GM23248 (cell line): ENCODE results near the gene MYO9A.

ENCODE experiments used
- EZH2 ChIP-seq: fragments of 200-600 bp; sonication (generic); IDR thresholded peaks from 2 replicates; pipeline ENCODE4 v1.6.1; 2018; ENCODE audit warnings: antibody characterized with exemption, mild to moderate bottlenecking; ENCODE audit not compliant: insufficient read depth, poor library complexity, severe bottlenecking
- EZH2phosphoT487 ChIP-seq: fragments of 200-600 bp; sonication (generic); IDR thresholded peaks from 2 replicates; pipeline ENCODE4 v1.6.1; 2018; ENCODE audit warnings: antibody characterized with exemption, moderate library complexity, mild to moderate bottlenecking, low read depth; ENCODE audit not compliant: insufficient read depth

DNA sequence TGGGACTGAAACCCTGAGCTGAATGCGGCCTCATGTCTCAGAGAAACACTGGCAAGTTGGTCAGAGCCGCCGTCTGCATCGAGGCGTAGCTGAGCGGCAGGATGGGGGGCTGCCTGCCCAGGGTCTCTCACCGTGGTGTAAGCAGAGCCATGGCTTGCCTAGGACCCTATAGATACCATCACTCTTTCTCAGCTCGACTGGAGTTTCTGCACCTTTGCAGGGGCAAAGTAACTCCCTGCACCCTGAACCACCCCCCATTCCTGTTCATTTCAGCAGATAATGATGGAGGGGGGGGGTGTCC is 336.0 kb downstream of the MYO9A start:
- TF ChIP-seq EZH2phosphoT487 (no peak), EZH2 (no peak)
